HepG2 (cell line): Measurements from ENCODE around the gene PCDH12. TPM values are rescaled to one million over a fixed set of nuclear protein-coding genes. Genes with fewer than 3 reads are reported as not detected.
A peak's percentile ranks its signal among the peaks of the same experiment; 100 is the strongest.

Source experiments
- ATF3 ChIP-seq: sonication (generic); formaldehyde crosslinking; IDR thresholded peaks from 2 replicates; pipeline ENCODE4 v1.4.0; 2020; ENCODE audit warnings: missing genetic modification reagents
- BATF2 ChIP-seq: sonication (generic); formaldehyde crosslinking; IDR thresholded peaks from 2 replicates; pipeline ENCODE4 v1.8.0; 2022; ENCODE audit warnings: mild to moderate bottlenecking, missing genetic modification reagents, moderate library complexity
- CENPT ChIP-seq: sonication (generic); formaldehyde crosslinking; IDR thresholded peaks from 2 replicates; pipeline ENCODE4 v1.8.0; 2022; ENCODE audit warnings: low read depth, mild to moderate bottlenecking, moderate library complexity, missing genetic modification reagents
- CREB1 ChIP-seq, 2 experiments: fragments of 450-650 bp in 1 of 2; IDR thresholded peaks; 2 replicates each; pipeline ENCODE4 v1.6.1; 2016 to 2017; ENCODE audit warnings: control low read depth in 1 of 2, mild to moderate bottlenecking in 1 of 2, missing compliant biosample characterization in 1 of 2, missing genetic modification characterization in 1 of 2
- NPAS2 ChIP-seq: sonication (generic); formaldehyde crosslinking; IDR thresholded peaks from 2 replicates; pipeline ENCODE4 v1.8.0; 2022; ENCODE audit warnings: mild to moderate bottlenecking, missing genetic modification reagents, borderline replicate concordance
- NR3C1 ChIP-seq: sonication (generic); formaldehyde crosslinking; IDR thresholded peaks from 2 replicates; pipeline ENCODE4 v1.4.0; 2020; ENCODE audit warnings: missing genetic modification reagents
- RBM39 ChIP-seq: fragments of 200-400 bp; formaldehyde crosslinking; IDR thresholded peaks from one replicate; pipeline ENCODE4 v1.6.1; 2018; ENCODE audit warnings: antibody characterized with exemption, mild to moderate bottlenecking, low read depth, low read length; ENCODE audit not compliant: poor library complexity, severe bottlenecking
- SMARCC2 ChIP-seq: fragments of 450-650 bp; IDR thresholded peaks from 2 replicates; pipeline ENCODE4 v1.6.1; 2017; ENCODE audit warnings: antibody characterized with exemption, mild to moderate bottlenecking
- STAT6 ChIP-seq: sonication (generic); formaldehyde crosslinking; IDR thresholded peaks from 2 replicates; pipeline ENCODE4 v1.4.0; 2020; ENCODE audit warnings: missing genetic modification reagents, mild to moderate bottlenecking, borderline replicate concordance
- ZBTB40 ChIP-seq, 2 experiments: fragments of 450-650 bp in 1 of 2; sonication (generic) in 1 of 2; formaldehyde crosslinking in 1 of 2; IDR thresholded peaks; 2 replicates each; pipeline versions ENCODE4 v1.6.1 to v1.8.0; 2016 to 2022; ENCODE audit warnings: antibody characterized with exemption in 1 of 2, mild to moderate bottlenecking in 1 of 2, missing genetic modification reagents in 1 of 2
- ZMYM4 ChIP-seq: sonication (generic); formaldehyde crosslinking; IDR thresholded peaks from 2 replicates; pipeline ENCODE4 v1.8.1; 2023; ENCODE audit warnings: mild to moderate bottlenecking, missing genetic modification reagents
- ZNF235 ChIP-seq: sonication (generic); formaldehyde crosslinking; IDR thresholded peaks from 2 replicates; pipeline ENCODE4 v1.8.1; 2023; ENCODE audit warnings: mild to moderate bottlenecking, missing genetic modification reagents, borderline replicate concordance
- ZNF558 ChIP-seq: sonication (generic); formaldehyde crosslinking; IDR thresholded peaks from 2 replicates; pipeline ENCODE4 v1.9.0; 2022; ENCODE audit warnings: mild to moderate bottlenecking, missing genetic modification reagents, borderline replicate concordance
- ZNF567 ChIP-seq: sonication (generic); formaldehyde crosslinking; IDR thresholded peaks from 2 replicates; pipeline ENCODE4 v1.8.1; 2023; ENCODE audit warnings: mild to moderate bottlenecking, missing genetic modification reagents, borderline replicate concordance
- polyA plus RNA-seq, 8 experiments: library from polyadenylated mRNA; depleted of rRNA in 3 of 8; stranded (reverse) in 7 of 8; unstranded in 1 of 8; fragments of >200 nt; fragmentation: Illumina TruSeq in 4 of 8; extraction: Trizol in 4 of 8; gene quantifications; 2 replicates each; pipeline versions ENCODE4 v1.2.1 to v1.2.3, GENCODE V29; 2011 to 2016; ENCODE audit warnings: low read depth in 4 of 8, missing spikeins in 1 of 8, mixed read lengths in 1 of 8; ENCODE audit not compliant: insufficient read depth in 1 of 8
- total RNA-seq, 5 experiments: library from RNA; depleted of rRNA; stranded (reverse); fragments of >200 nt; fragmentation: Illumina TruSeq; extraction: Trizol; gene quantifications; 2 replicates each; pipeline ENCODE4 v1.2.3, GENCODE V29; 2016; ENCODE audit warnings: low read depth in 1 of 5

Gene PCDH12
- total and polyA plus RNA-seq, 2 of the 13 experiments (the other 11 are each of a cell fraction or from before 2014, with no cell fraction given): not detected

GRCh38 chr5:141923448-141924313 lies 34.3 kb downstream of the PCDH12 start, which contains the start of gene DELE1 (continued):
- TF ChIP-seq ZBTB40 (IDR thresholded peaks at IDR 0.05): peak; percentile 37
- peak; percentile 62; the same call in 1 of the 2 replicates for TF ChIP-seq ZBTB40 (CRISPR knock-in tag; IDR thresholded peaks at IDR 0.05)
- TF ChIP-seq ZNF567: peak; percentile 45; the same call in 1 of the 2 replicates
- peak; percentile 54; the same call in 1 of the 2 replicates for TF ChIP-seq CREB1 (IDR thresholded peaks at IDR 0.05)
- TF ChIP-seq CREB1 (CRISPR knock-in tag; IDR thresholded peaks at IDR 0.05): peak; percentile 83
- TF ChIP-seq RBM39: no peak
- TF ChIP-seq NPAS2 (CRISPR knock-in tag): no peak
- TF ChIP-seq STAT6 (CRISPR knock-in tag): 0 out of 2 replicates have a peak, but pooled peaks have one; percentile 11
- TF ChIP-seq BATF2: no peak
- TF ChIP-seq ATF3 (CRISPR knock-in tag): no peak
- TF ChIP-seq SMARCC2: no peak
- TF ChIP-seq NR3C1 (CRISPR knock-in tag): no peak
- TF ChIP-seq ZMYM4: peak; percentile 79
- TF ChIP-seq ZNF235: peak; percentile 81; the same call in 1 of the 2 replicates
- no peak for TF ChIP-seq ZNF558 (CRISPR knock-in tag)
- no peak for TF ChIP-seq CENPT (CRISPR knock-in tag)
